Caco-2 (cell line): ENCODE measurements around the gene QSER1. TPM values are rescaled to one million over a fixed set of nuclear protein-coding genes. Genes with fewer than 3 reads are reported as not detected.

ENCODE experiments used
- BruUV-seq: library from RNA; stranded (reverse); fragments of 400-500 nt; replicated peaks from 2 replicates; lab custom pipeline; 2021; lab: Mats Ljungman, UMichigan
- CTCF ChIA-PET: fragments of 300-600 bp; sonication (Branson Sonifier 250); formaldehyde crosslinking; loops from one replicate; lab custom pipeline; 2022; ENCODE audit warnings: antibody characterized with exemption; lab: Charles Lee
- POLR2A ChIA-PET: fragments of 300-600 bp; sonication (Branson Sonifier 250); formaldehyde crosslinking; loops from one replicate; lab custom pipeline; 2022; ENCODE audit warnings: antibody characterized with exemption; lab: Charles Lee
- DNase-seq, 2 experiments: peaks; one replicate each; pipeline versions ENCODE4 v3.0.0 to v3.0.0-alpha.2; 2020 to 2022
- H3K27me3 ChIP-seq: replicated peaks from 2 replicates; pipeline ENCODE4 v1.6.0; 2011; ENCODE audit warnings: low read length; ENCODE audit not compliant: control insufficient read depth, insufficient read depth
- H3K36me3 ChIP-seq: 2 replicates; pipeline ENCODE4 v1.5.1; 2011; ENCODE audit warnings: low read length; ENCODE audit not compliant: control insufficient read depth, insufficient read depth
- H3K4me1 ChIP-seq: fragments of 250-450 bp; sonication (Bioruptor Pico); 2 replicates; pipeline ENCODE4 v1.5.1; 2020; ENCODE audit warnings: mild to moderate bottlenecking
- H3K4me3 ChIP-seq: 2 replicates; pipeline ENCODE4 v1.5.1; 2011; ENCODE audit warnings: low read depth, mild to moderate bottlenecking, control low read depth, low read length
- H3K9me3 ChIP-seq: fragments of 250-450 bp; sonication (Bioruptor Pico); 2 replicates; pipeline ENCODE4 v1.5.1; 2020; ENCODE audit warnings: mild to moderate bottlenecking, moderate library complexity
- H3K27ac Mint-ChIP-seq: one replicate; pipeline ENCODE4 v1.8.0; 2022; ENCODE audit warnings: mixed read lengths; ENCODE audit not compliant: unreplicated experiment
- H3K27me3 Mint-ChIP-seq: one replicate; pipeline ENCODE4 v1.8.0; 2022; ENCODE audit warnings: mixed read lengths; ENCODE audit not compliant: insufficient read depth, unreplicated experiment
- H3K36me3 Mint-ChIP-seq: one replicate; pipeline ENCODE4 v1.8.0; 2022; ENCODE audit warnings: mild to moderate bottlenecking, mixed read lengths; ENCODE audit not compliant: insufficient read depth, unreplicated experiment
- H3K4me1 Mint-ChIP-seq: one replicate; pipeline ENCODE4 v1.8.0; 2022; ENCODE audit warnings: low read depth, mixed read lengths; ENCODE audit not compliant: unreplicated experiment
- H3K4me3 Mint-ChIP-seq: one replicate; pipeline ENCODE4 v1.8.0; 2022; ENCODE audit warnings: mild to moderate bottlenecking, moderate library complexity, mixed read lengths; ENCODE audit not compliant: unreplicated experiment
- H3K9me3 Mint-ChIP-seq: one replicate; pipeline ENCODE4 v1.8.0; 2022; ENCODE audit warnings: mixed read lengths; ENCODE audit not compliant: unreplicated experiment
- intact Hi-C: fragments of 100-400 bp; cut with micrococcal nuclease; formaldehyde crosslinking; loops from one replicate; pipeline ENCODE4 v1.10.0; 2022; ENCODE audit not compliant: unreplicated experiment
- total RNA-seq: library from RNA; stranded (reverse); gene quantifications from 2 replicates; pipeline ENCODE4 v1.2.3, GENCODE V29; 2022
- TF ChIP-seq, protein P1 (sequence below), 2 experiments: fragments of 200-600 bp in 1 of 2; IDR thresholded peaks; 1 replicate in 1 of 2; 2 replicates in 1 of 2; pipeline versions ENCODE4 v1.5.1 to v1.8.0; 2011 to 2022; ENCODE audit warnings: antibody characterized with exemption in 1 of 2, control low read depth in 1 of 2, inconsistent platforms in 1 of 2, low read depth in 1 of 2, low read length in 1 of 2, mild to moderate bottlenecking in 1 of 2, moderate library complexity in 1 of 2; ENCODE audit not compliant: insufficient read depth in 1 of 2, severe bottlenecking in 1 of 2, unreplicated experiment in 1 of 2

Gene QSER1
- total RNA-seq, 1 experiment from 2014 or later: 45.0 TPM

DNA sequence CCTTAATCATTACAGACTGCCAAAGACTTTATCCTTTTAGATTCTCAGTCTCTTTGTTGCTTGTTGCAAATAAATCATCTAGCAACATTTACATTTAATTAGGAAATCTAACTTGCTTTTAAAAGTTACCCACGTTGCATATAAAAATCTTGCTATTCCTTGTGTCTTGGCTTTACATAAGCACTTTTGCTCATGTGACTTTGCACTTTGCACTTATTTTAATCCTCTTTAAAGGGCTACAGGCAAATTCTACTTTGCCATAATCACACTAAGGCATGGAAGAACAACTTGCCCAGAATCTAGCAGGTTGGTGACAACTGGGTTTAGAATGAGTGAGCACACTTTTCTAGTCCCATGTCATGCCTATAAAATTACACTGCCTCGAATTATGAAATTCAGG, 37.0 kb upstream of the QSER1 start:
- no peaks in the 10 kb centered on the region for H3K36me3 Mint-ChIP-seq
- no peaks in the 10 kb centered on the region for H3K27me3 Mint-ChIP-seq
- Histone ChIP-seq H3K36me3 (no peaks in the 10 kb centered on the region), H3K9me3 (no peaks in the 10 kb centered on the region), H3K27me3 (no peaks in the 10 kb centered on the region), H3K4me1 (no peaks in the 10 kb centered on the region), H3K4me3 (no peak overlapping the region)
- POLR2A ChIA-PET: no interaction called here
- no peaks in the 10 kb centered on the region for H3K9me3 Mint-ChIP-seq
- TF ChIP-seq, protein P1, sequence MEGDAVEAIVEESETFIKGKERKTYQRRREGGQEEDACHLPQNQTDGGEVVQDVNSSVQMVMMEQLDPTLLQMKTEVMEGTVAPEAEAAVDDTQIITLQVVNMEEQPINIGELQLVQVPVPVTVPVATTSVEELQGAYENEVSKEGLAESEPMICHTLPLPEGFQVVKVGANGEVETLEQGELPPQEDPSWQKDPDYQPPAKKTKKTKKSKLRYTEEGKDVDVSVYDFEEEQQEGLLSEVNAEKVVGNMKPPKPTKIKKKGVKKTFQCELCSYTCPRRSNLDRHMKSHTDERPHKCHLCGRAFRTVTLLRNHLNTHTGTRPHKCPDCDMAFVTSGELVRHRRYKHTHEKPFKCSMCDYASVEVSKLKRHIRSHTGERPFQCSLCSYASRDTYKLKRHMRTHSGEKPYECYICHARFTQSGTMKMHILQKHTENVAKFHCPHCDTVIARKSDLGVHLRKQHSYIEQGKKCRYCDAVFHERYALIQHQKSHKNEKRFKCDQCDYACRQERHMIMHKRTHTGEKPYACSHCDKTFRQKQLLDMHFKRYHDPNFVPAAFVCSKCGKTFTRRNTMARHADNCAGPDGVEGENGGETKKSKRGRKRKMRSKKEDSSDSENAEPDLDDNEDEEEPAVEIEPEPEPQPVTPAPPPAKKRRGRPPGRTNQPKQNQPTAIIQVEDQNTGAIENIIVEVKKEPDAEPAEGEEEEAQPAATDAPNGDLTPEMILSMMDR (IDR thresholded peaks at IDR 0.05; ENCODE audit: insufficient read depth in 1 of 2, low read depth in 1 of 2, low read length in 1 of 2, severe bottlenecking in 1 of 2, unreplicated experiment in 1 of 2): no peak
- no peaks in the 10 kb centered on the region for H3K4me1 Mint-ChIP-seq
- no peak overlapping the region for H3K4me3 Mint-ChIP-seq
- no TSS peak for BruUV-seq
- DNase-seq: no peak
- H3K27ac Mint-ChIP-seq: no peak overlapping the region
- intact Hi-C loops: no loop called here
- CTCF ChIA-PET: no interaction called here

DNA sequence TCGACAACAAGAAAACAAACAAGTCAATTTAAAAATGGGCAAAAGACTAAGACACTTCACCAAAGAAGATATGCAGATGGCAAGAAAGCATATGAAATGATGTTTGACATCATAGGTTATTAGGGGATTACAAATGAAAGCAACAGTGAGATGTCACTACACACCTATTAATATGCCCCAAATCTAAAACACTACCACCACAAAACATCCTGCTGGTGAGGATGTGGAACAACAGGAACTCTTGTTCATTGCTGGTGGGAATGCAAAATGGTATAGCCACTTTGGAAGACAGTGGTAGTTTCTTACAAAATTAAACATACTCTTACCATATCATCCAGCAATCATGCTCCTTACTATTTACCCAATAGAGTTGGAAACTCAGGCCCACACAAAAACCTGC, 33.9 kb upstream of the QSER1 start:
- H3K27me3 Mint-ChIP-seq: no peaks in the 10 kb centered on the region
- no peak overlapping the region for H3K4me3 Mint-ChIP-seq
- H3K27ac Mint-ChIP-seq: no peak overlapping the region
- no peaks in the 10 kb centered on the region for H3K27me3 ChIP-seq
- no peaks in the 10 kb centered on the region for H3K4me1 ChIP-seq
- POLR2A ChIA-PET: no interaction called here
- H3K4me3 ChIP-seq: no peak overlapping the region
- H3K4me1 Mint-ChIP-seq: no peaks in the 10 kb centered on the region
- no peaks in the 10 kb centered on the region for H3K9me3 ChIP-seq
- BruUV-seq: no TSS peak
- no peaks in the 10 kb centered on the region for H3K36me3 ChIP-seq
- intact Hi-C loops: loop anchor here (1.0 kb wide), 1 partner anchor 49 kb away; no protein-coding TSS in a partner anchor
- TF ChIP-seq, protein P1 (IDR thresholded peaks at IDR 0.05; ENCODE audit: insufficient read depth in 1 of 2, low read depth in 1 of 2, low read length in 1 of 2, severe bottlenecking in 1 of 2, unreplicated experiment in 1 of 2): peak in 1 of 2 experiments; percentile 12
- H3K36me3 Mint-ChIP-seq: no peaks in the 10 kb centered on the region
- CTCF ChIA-PET: no interaction called here
- no peaks in the 10 kb centered on the region for H3K9me3 Mint-ChIP-seq
- DNase-seq: no peak

DNA sequence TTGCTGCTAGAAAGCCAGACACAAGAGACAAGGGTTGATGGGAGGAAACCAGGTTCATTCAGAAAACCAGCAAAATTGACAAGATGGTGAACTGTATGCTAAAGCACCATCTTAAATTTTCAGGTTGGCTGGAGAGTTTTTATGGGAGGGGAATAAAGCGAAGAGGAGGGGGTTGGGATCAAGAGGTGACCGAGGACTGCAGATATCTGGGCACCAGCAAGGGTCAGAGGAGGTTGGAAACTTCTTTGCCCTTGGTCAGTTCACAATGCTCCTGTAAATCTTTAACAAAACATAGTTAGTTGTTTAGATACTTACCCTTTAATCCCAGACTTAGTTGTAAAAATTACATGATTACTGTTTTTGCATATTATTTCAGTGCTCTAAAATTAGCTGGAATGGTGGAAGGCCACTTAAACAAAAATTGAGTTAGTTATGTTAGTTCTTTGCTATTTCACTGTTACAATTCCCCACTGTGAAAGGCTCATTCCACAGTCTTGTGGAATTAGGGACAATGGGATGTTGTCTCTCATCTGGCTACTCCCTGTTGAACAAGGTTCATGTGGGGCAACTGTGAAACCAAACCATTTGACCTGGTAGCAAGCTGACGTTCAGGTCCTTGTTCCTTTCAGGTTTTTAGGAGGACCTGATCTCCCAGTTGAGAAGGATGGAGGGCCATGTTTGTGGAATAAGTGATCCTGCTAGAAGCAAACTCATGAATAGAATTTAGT, 30.6 kb upstream of the QSER1 start:
- H3K27me3 Mint-ChIP-seq: no peaks in the 10 kb centered on the region

More for the DNA sequence above, 30.6 kb upstream of the QSER1 start:
- no peak overlapping the region for H3K4me3 ChIP-seq
- Mint-ChIP-seq H3K27ac (no peak overlapping the region), H3K4me3 (no peak overlapping the region), H3K4me1 (no peaks in the 10 kb centered on the region), H3K9me3 (no peaks in the 10 kb centered on the region), H3K36me3 (no peaks in the 10 kb centered on the region)
- no TSS peak for BruUV-seq
- no peaks in the 10 kb centered on the region for H3K27me3 ChIP-seq
- no peaks in the 10 kb centered on the region for H3K4me1 ChIP-seq
- H3K9me3 ChIP-seq: no peaks in the 10 kb centered on the region
- ChIA-PET CTCF (no interaction called here), POLR2A (no interaction called here)
- intact Hi-C loops: no loop called here
- H3K36me3 ChIP-seq: no peaks in the 10 kb centered on the region
- no peak for DNase-seq
- TF ChIP-seq, protein P1 (IDR thresholded peaks at IDR 0.05; ENCODE audit: insufficient read depth in 1 of 2, low read depth in 1 of 2, low read length in 1 of 2, severe bottlenecking in 1 of 2, unreplicated experiment in 1 of 2): no peak
